ENCODE data around the gene ARMC2. TPM values are rescaled to one million over a fixed set of nuclear protein-coding genes. Genes with fewer than 3 reads are reported as not detected.

Gene ARMC2
- total and polyA plus RNA-seq, 2 experiments from 2014 or later, result 2.7 to 4.4 TPM

GRCh38 chr6:108896111-108896661 lies 48.0 kb downstream of the ARMC2 start:
- Mint-ChIP-seq H3K4me3 (no peak overlapping the region), H3K27ac (no peak overlapping the region), H3K9me3 (no peaks in the 10 kb centered on the region), H3K36me3 (ENCODE audit: low read depth) (no peaks in the 10 kb centered on the region), H3K27me3 (ENCODE audit: insufficient read depth, low read depth, poor library complexity) (peaks cover 2% of the 10 kb centered on the region), H3K4me1 (peaks cover 6% of the 10 kb centered on the region)
- Histone ChIP-seq H3F3A (replicated peaks; ENCODE audit: low read depth) (no peaks in the 10 kb centered on the region), H3K36me3 (ENCODE audit: insufficient read depth) (no peaks in the 10 kb centered on the region), H3K4me3 (no peak overlapping the region), H3K9me2 (ENCODE audit: insufficient read depth) (no peaks in the 10 kb centered on the region), H3K4me1 (ENCODE audit: insufficient read depth) (no peaks in the 10 kb centered on the region), H3K79me2 (replicated peaks; ENCODE audit: insufficient read depth) (no peaks in the 10 kb centered on the region), H3K4me2 (no peak overlapping the region), H3K27ac (ENCODE audit: low read depth) (no peak overlapping the region), H2AFZ (0 out of 2 replicates have a peak overlapping the region, but pooled peaks have one; percentile 38), H4K20me1 (replicated peaks; ENCODE audit: insufficient read depth) (no peaks in the 10 kb centered on the region), H3K27me3 (ENCODE audit: insufficient read depth) (no peaks in the 10 kb centered on the region)
- TF ChIP-seq ETS1 (IDR thresholded peaks at IDR 0.05), result no peak
- TF ChIP-seq CTCF (conservative IDR thresholded peaks at IDR 0.05; ENCODE audit: low read depth in 2 of 2), result no peak
- DNase-seq (ENCODE audit: low spot score) (no peak), ATAC-seq (no peak)

- no peaks in the 10 kb centered on the region for H3F3A ChIP-seq (replicated peaks; ENCODE audit: low read depth)
- DNase-seq (ENCODE audit: low spot score) (no peak), ATAC-seq (peak; percentile 41; the same call in 1 of the 3 replicates)
- H3K4me2 ChIP-seq, result no peak overlapping the region
- no peak overlapping the region for H3K27ac ChIP-seq (ENCODE audit: low read depth)
- no peaks in the 10 kb centered on the region for H4K20me1 ChIP-seq (replicated peaks; ENCODE audit: insufficient read depth)
- Mint-ChIP-seq H3K9me3 (no peaks in the 10 kb centered on the region), H3K27me3 (ENCODE audit: insufficient read depth, low read depth, poor library complexity) (peaks cover 2% of the 10 kb centered on the region), H3K4me1 (peaks cover 10% of the 10 kb centered on the region), H3K4me3 (no peak overlapping the region), H3K36me3 (ENCODE audit: low read depth) (no peaks in the 10 kb centered on the region), H3K27ac (no peak overlapping the region)
- no peaks in the 10 kb centered on the region for H3K27me3 ChIP-seq (ENCODE audit: insufficient read depth)
- no peaks in the 10 kb centered on the region for H3K4me1 ChIP-seq (ENCODE audit: insufficient read depth)
- H3K36me3 ChIP-seq (ENCODE audit: insufficient read depth), result no peaks in the 10 kb centered on the region
- no peaks in the 10 kb centered on the region for H3K9me2 ChIP-seq (ENCODE audit: insufficient read depth)
- H3K4me3 ChIP-seq, result no peak overlapping the region
- TF ChIP-seq ZNF462 (CRISPR knock-in tag; IDR thresholded peaks at IDR 0.05) (no peak), ZNF331 (CRISPR knock-in tag; IDR thresholded peaks at IDR 0.05; ENCODE audit: low read depth) (no peak), ETS1 (IDR thresholded peaks at IDR 0.05) (no peak), EZH2phosphoT487 (IDR thresholded peaks at IDR 0.05; ENCODE audit: unreplicated experiment) (no peak)
- peak overlapping the region; percentile 14; the same call in 1 of the 2 replicates for H2AFZ ChIP-seq
- H3K79me2 ChIP-seq (replicated peaks; ENCODE audit: insufficient read depth), result no peaks in the 10 kb centered on the region
Observed at GRCh38 chr6:108897371-108897770, 49.1 kb downstream of the ARMC2 start.

Data from GM23338 (cell line).